ENCODE results near the gene PHLDA3.

Gene PHLDA3

GRCh38 chr1:201418461-201418860 is 50.5 kb downstream of the PHLDA3 start:
- H3K4me1 ChIP-seq (ENCODE audit: insufficient read depth, low read length, poor library complexity, severe bottlenecking) = no peaks in the 10 kb centered on the region
- H3K9ac ChIP-seq (ENCODE audit: low read depth, low read length, poor library complexity, severe bottlenecking) = no peak overlapping the region
- H4K20me1 ChIP-seq (ENCODE audit: insufficient read depth, low read length, poor library complexity, severe bottlenecking) = no peaks in the 10 kb centered on the region
- H3K4me3 ChIP-seq (ENCODE audit: low read length, poor library complexity, severe bottlenecking) = no peak overlapping the region
- no peaks in the 10 kb centered on the region for H3F3A ChIP-seq (ENCODE audit: low read depth)
- TF ChIP-seq, protein P1, sequence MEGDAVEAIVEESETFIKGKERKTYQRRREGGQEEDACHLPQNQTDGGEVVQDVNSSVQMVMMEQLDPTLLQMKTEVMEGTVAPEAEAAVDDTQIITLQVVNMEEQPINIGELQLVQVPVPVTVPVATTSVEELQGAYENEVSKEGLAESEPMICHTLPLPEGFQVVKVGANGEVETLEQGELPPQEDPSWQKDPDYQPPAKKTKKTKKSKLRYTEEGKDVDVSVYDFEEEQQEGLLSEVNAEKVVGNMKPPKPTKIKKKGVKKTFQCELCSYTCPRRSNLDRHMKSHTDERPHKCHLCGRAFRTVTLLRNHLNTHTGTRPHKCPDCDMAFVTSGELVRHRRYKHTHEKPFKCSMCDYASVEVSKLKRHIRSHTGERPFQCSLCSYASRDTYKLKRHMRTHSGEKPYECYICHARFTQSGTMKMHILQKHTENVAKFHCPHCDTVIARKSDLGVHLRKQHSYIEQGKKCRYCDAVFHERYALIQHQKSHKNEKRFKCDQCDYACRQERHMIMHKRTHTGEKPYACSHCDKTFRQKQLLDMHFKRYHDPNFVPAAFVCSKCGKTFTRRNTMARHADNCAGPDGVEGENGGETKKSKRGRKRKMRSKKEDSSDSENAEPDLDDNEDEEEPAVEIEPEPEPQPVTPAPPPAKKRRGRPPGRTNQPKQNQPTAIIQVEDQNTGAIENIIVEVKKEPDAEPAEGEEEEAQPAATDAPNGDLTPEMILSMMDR (conservative IDR thresholded peaks at IDR 0.05; ENCODE audit: low read length) = no peak
- TF ChIP-seq EZH2phosphoT487 (IDR thresholded peaks at IDR 0.05; ENCODE audit: borderline replicate concordance) = no peak
- no peak overlapping the region for H3K4me2 ChIP-seq (ENCODE audit: low read depth, low read length, poor library complexity, severe bottlenecking)
- no peak overlapping the region for H2AFZ ChIP-seq (ENCODE audit: low read length)
- no peaks in the 10 kb centered on the region for H3K36me3 ChIP-seq (ENCODE audit: insufficient read depth, low read length)
- H3K9me3 ChIP-seq (ENCODE audit: insufficient read depth, low read depth, low read length) = no peaks in the 10 kb centered on the region
- no peaks in the 10 kb centered on the region for H3K27me3 ChIP-seq (ENCODE audit: insufficient read depth, low read length, poor library complexity, severe bottlenecking)
- no peaks in the 10 kb centered on the region for H3K9me2 ChIP-seq (replicated peaks; ENCODE audit: low read depth, low read length)
- H3K79me2 ChIP-seq (ENCODE audit: insufficient read depth, low read length) = no peaks in the 10 kb centered on the region
